Liver (tissue), 3 donors: Measurements from ENCODE around the gene TOM1L2.

Source experiments
- ATF3 ChIP-seq: IDR thresholded peaks from 2 replicates; pipeline ENCODE4 v1.6.1; 2016; ENCODE audit warnings: antibody characterized with exemption
- CTCF ChIP-seq: fragments of 150-350 bp; IDR thresholded peaks from 2 replicates; pipeline ENCODE4 v1.5.1; 2017; ENCODE audit warnings: improper control_type of control experiment, low read depth, low read length; ENCODE audit not compliant: missing input control
- EGR1 ChIP-seq, 2 donors: IDR thresholded peaks; 2 replicates each; pipeline ENCODE4 v1.6.1; 2016 to 2018; ENCODE audit warnings: antibody characterized with exemption in 2 of 2, low read depth in 2 of 2
- FOXA1 ChIP-seq: IDR thresholded peaks from 2 replicates; pipeline ENCODE4 v1.6.1; 2016; ENCODE audit warnings: antibody characterized with exemption
- GABPA ChIP-seq, 2 donors: IDR thresholded peaks in 1 of 2; conservative IDR thresholded peaks in 1 of 2; 2 replicates each; pipeline ENCODE4 v1.6.1; 2016; ENCODE audit warnings: antibody characterized with exemption in 2 of 2, mild to moderate bottlenecking in 1 of 2, moderate library complexity in 1 of 2
- HNF4A ChIP-seq, 2 donors: conservative IDR thresholded peaks; 2 replicates each; pipeline ENCODE4 v1.6.1; 2016; ENCODE audit warnings: antibody characterized with exemption in 2 of 2, mild to moderate bottlenecking in 2 of 2
- HNF4G ChIP-seq: IDR thresholded peaks from 2 replicates; pipeline ENCODE4 v1.6.1; 2016; ENCODE audit warnings: antibody characterized with exemption
- JUND ChIP-seq, 2 donors: IDR thresholded peaks; 2 replicates each; pipeline ENCODE4 v1.6.1; 2016; ENCODE audit warnings: antibody characterized with exemption in 2 of 2
- MAX ChIP-seq: IDR thresholded peaks from 2 replicates; pipeline ENCODE4 v1.6.1; 2016; ENCODE audit warnings: antibody characterized with exemption
- RAD21 ChIP-seq, 2 donors: IDR thresholded peaks; 2 replicates each; pipeline ENCODE4 v1.6.1; 2016; ENCODE audit warnings: antibody characterized with exemption in 2 of 2, mild to moderate bottlenecking in 2 of 2
- REST ChIP-seq: IDR thresholded peaks from 2 replicates; pipeline ENCODE4 v1.6.1; 2016; ENCODE audit warnings: antibody characterized with exemption, mild to moderate bottlenecking
- RXRA ChIP-seq, 2 donors: IDR thresholded peaks; 2 replicates each; pipeline ENCODE4 v1.6.1; 2017 to 2018; ENCODE audit warnings: antibody characterized with exemption in 2 of 2, mild to moderate bottlenecking in 1 of 2
- TAF1 ChIP-seq: conservative IDR thresholded peaks from 2 replicates; pipeline ENCODE4 v1.6.1; 2016; ENCODE audit warnings: antibody characterized with exemption, mild to moderate bottlenecking
- YY1 ChIP-seq: IDR thresholded peaks from 2 replicates; pipeline ENCODE4 v1.6.1; 2016; ENCODE audit warnings: antibody characterized with exemption, mild to moderate bottlenecking
- donor health status: healthy.
- donor health status: healthy.

- TF ChIP-seq CTCF (no peak), REST (no peak), FOXA1 (no peak), RAD21 (IDR thresholded peaks at IDR 0.05) (no peak), MAX (no peak), HNF4G (no peak), HNF4A (conservative IDR thresholded peaks at IDR 0.05) (no peak), ATF3 (no peak), TAF1 (no peak), EGR1 (IDR thresholded peaks at IDR 0.05; ENCODE audit: low read depth in 2 of 2) (no peak), JUND (IDR thresholded peaks at IDR 0.05) (no peak), RXRA (IDR thresholded peaks at IDR 0.05) (no peak), GABPA (IDR thresholded peaks at IDR 0.05 in 1 of 2, conservative IDR thresholded peaks at IDR 0.05 in 1 of 2) (no peak), YY1 (no peak)
These were observed 11.6 kb upstream of the TOM1L2 start for GRCh38 chr17:17983776-17984175.
